ENCODE data around the gene FTO. TPM values are rescaled to one million over a fixed set of nuclear protein-coding genes. Genes with fewer than 3 reads are reported as not detected.

The FTO gene
- total RNA-seq, 4 donors from 2014 or later: 64.4 to 116 (median 71.3) TPM

- TF ChIP-seq, protein P1, sequence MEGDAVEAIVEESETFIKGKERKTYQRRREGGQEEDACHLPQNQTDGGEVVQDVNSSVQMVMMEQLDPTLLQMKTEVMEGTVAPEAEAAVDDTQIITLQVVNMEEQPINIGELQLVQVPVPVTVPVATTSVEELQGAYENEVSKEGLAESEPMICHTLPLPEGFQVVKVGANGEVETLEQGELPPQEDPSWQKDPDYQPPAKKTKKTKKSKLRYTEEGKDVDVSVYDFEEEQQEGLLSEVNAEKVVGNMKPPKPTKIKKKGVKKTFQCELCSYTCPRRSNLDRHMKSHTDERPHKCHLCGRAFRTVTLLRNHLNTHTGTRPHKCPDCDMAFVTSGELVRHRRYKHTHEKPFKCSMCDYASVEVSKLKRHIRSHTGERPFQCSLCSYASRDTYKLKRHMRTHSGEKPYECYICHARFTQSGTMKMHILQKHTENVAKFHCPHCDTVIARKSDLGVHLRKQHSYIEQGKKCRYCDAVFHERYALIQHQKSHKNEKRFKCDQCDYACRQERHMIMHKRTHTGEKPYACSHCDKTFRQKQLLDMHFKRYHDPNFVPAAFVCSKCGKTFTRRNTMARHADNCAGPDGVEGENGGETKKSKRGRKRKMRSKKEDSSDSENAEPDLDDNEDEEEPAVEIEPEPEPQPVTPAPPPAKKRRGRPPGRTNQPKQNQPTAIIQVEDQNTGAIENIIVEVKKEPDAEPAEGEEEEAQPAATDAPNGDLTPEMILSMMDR (IDR thresholded peaks at IDR 0.05): no peak
- TF ChIP-seq POLR2A (IDR thresholded peaks at IDR 0.05): no peak
- no peak for TF ChIP-seq EP300 (IDR thresholded peaks at IDR 0.05)
- TF ChIP-seq POLR2AphosphoS5 (IDR thresholded peaks at IDR 0.05): no peak
- DNase-seq (ENCODE audit: low spot score in 2 of 2): no peak
- Histone ChIP-seq H3K9me3 (no peaks in the 10 kb centered on the region), H3K27me3 (no peaks in the 10 kb centered on the region), H3K36me3 (peaks cover 28% of the 10 kb centered on the region), H3K27ac (no peak overlapping the region), H3K4me3 (no peak overlapping the region), H3K4me1 (no peaks in the 10 kb centered on the region)
- 85% methylated on average over 16 of the region's 16 CpGs for WGBS
Observed at GRCh38 chr16:54110016-54110981, 406.3 kb downstream of the FTO start.

DNA sequence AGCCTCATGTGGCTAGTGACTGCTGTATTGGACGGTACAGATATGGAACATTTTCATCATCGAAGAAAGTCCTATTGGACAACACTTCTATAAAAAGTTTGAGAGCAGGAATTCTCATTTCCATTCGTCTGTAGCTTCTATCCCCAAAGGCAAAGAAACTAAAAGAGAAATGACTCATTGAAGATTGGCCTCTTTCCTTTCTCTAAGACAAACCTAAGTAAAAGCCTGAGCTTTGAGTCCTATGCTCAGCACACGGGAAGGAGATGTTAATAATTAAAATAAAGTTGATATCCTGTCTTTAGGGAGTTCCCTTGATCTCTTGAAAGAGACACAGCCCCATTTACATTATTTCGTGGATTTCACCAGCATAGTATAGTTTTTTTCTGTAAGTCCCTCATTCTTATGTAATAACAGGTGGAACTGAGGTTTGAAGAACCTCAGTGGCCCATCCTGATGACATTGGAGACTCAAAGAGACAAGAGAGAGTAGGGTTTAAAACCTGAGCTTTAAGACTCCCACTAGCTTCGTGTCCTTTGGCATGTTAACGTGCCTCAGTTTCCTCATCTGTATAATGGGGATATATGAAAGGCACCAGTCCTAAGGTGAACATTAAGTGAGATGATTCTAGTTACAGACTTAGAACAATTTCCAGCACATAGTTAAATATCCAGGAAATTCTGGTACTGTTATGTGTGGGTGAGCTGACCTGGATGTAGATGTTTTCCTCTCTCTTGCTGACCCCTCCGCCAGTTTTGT, 408.7 kb downstream of the FTO start:
- DNase-seq (ENCODE audit: low spot score in 2 of 2): no peak
- no peaks in the 10 kb centered on the region for H3K9me3 ChIP-seq
- H3K4me3 ChIP-seq: no peak overlapping the region
- no peaks in the 10 kb centered on the region for H3K4me1 ChIP-seq
- no peaks in the 10 kb centered on the region for H3K27me3 ChIP-seq
- H3K27ac ChIP-seq: no peak overlapping the region
- WGBS: 77% methylated on average over 8 of the region's 8 CpGs
- peaks cover 28% of the 10 kb centered on the region for H3K36me3 ChIP-seq
- TF ChIP-seq POLR2AphosphoS5 (IDR thresholded peaks at IDR 0.05) (no peak), EP300 (IDR thresholded peaks at IDR 0.05) (no peak), POLR2A (IDR thresholded peaks at IDR 0.05) (no peak)
- TF ChIP-seq, protein P1 (IDR thresholded peaks at IDR 0.05): no peak

GRCh38 chr16:54115558-54115957, 411.6 kb downstream of the FTO start:
- Histone ChIP-seq H3K27me3 (no peaks in the 10 kb centered on the region), H3K9me3 (no peaks in the 10 kb centered on the region), H3K27ac (no peak overlapping the region), H3K4me1 (no peaks in the 10 kb centered on the region), H3K4me3 (no peak overlapping the region), H3K36me3 (peaks cover 28% of the 10 kb centered on the region)
- no peak for DNase-seq (ENCODE audit: low spot score in 2 of 2)
- 94% methylated on average over 9 of the region's 9 CpGs for WGBS
- TF ChIP-seq EP300 (IDR thresholded peaks at IDR 0.05) (no peak), POLR2A (IDR thresholded peaks at IDR 0.05) (no peak)
- TF ChIP-seq, protein P1 (IDR thresholded peaks at IDR 0.05): no peak

- H3K27ac ChIP-seq: no peak overlapping the region
- no peak overlapping the region for H3K4me3 ChIP-seq
- WGBS: 73% methylated on average over 17 of the region's 17 CpGs
- no peak for TF ChIP-seq POLR2A (IDR thresholded peaks at IDR 0.05)
- no peak for TF ChIP-seq POLR2AphosphoS5 (IDR thresholded peaks at IDR 0.05)
- TF ChIP-seq, protein P1 (IDR thresholded peaks at IDR 0.05): no peak
- TF ChIP-seq EP300 (IDR thresholded peaks at IDR 0.05): no peak
- no peak for DNase-seq (ENCODE audit: low spot score in 2 of 2)
- H3K4me1 ChIP-seq: no peaks in the 10 kb centered on the region
- H3K9me3 ChIP-seq: no peaks in the 10 kb centered on the region
- H3K36me3 ChIP-seq: peaks cover 28% of the 10 kb centered on the region
- no peaks in the 10 kb centered on the region for H3K27me3 ChIP-seq
Observed at GRCh38 chr16:54116124-54116655, 412.2 kb downstream of the FTO start.

DNA sequence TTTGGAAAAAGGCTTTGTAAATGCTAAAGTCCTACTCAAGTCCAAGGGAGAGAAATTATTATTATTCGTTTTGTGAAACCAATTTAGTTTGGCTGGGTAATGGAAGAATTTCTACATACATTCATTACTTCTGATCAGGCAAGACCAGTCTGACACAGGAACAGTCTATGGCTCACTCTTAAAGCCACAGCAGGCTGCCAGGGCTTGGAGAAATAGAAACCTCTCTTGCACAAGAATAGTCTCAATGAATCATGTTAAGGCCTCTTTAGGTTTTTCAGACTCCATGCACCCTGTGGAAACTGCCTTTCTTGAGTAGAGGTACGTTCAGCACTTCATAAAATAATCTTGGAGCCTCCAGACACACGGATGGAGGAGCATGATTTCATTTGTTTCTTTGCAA, 414.9 kb downstream of the FTO start:
- Histone ChIP-seq H3K27me3 (no peaks in the 10 kb centered on the region), H3K4me3 (no peak overlapping the region), H3K9me3 (no peaks in the 10 kb centered on the region), H3K4me1 (no peaks in the 10 kb centered on the region), H3K36me3 (peaks cover 12% of the 10 kb centered on the region), H3K27ac (no peak overlapping the region)
- WGBS: 98% methylated on average over 3 of the region's 3 CpGs
- TF ChIP-seq POLR2A (IDR thresholded peaks at IDR 0.05) (no peak), POLR2AphosphoS5 (IDR thresholded peaks at IDR 0.05) (no peak), EP300 (IDR thresholded peaks at IDR 0.05) (no peak)
- TF ChIP-seq, protein P1 (IDR thresholded peaks at IDR 0.05): no peak
- DNase-seq (ENCODE audit: low spot score in 2 of 2): no peak
